Stimulated activated CD8-positive, alpha-beta memory T cell treated with anti-CD3 and anti-CD28 coated beads, Interleukin-4, amount 100 ng/mL, for 1 hour (primary cell): Measurements from ENCODE around the gene TEDC2.

Source experiments
- DNase-seq, 2 donors: peaks; one replicate each; pipeline ENCODE4 v3.0.0-alpha.2; 2020; ENCODE audit warnings: low read depth in 2 of 2, low spot score in 1 of 2

Gene TEDC2

DNA sequence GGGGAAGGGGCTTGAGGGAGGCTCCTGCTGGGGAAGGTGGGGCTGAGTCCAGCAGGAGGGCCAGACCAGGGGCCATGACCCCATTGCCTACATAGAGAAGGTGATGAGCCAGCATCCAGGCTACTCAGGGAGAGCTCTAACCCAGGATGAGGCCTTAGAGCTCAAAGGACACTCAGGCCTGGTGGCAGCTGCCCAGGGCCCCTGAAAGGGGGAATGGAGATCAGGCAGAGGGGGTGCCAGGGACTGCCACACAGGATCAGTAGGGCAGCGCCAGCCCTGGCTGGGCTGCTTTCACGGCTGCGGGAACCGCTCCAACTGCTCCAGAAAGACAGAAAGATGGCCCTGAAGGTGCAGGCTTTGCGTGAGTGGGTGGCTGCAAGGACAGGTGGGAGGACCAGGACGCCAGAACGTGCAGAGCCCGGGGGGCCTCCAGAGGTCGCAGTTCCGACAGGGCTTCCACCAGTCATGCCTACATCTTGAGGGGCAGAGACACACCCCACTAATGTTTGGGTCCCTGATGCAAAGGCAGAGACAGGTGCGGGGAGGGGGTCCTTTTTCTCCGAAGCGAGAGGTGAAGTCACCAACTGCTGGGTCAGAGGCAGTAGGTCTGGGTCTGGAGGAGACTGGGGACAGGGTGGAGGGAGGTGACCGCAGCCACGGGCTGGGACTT, 53.0 kb downstream of the TEDC2 start:
- no peak for DNase-seq

DNA sequence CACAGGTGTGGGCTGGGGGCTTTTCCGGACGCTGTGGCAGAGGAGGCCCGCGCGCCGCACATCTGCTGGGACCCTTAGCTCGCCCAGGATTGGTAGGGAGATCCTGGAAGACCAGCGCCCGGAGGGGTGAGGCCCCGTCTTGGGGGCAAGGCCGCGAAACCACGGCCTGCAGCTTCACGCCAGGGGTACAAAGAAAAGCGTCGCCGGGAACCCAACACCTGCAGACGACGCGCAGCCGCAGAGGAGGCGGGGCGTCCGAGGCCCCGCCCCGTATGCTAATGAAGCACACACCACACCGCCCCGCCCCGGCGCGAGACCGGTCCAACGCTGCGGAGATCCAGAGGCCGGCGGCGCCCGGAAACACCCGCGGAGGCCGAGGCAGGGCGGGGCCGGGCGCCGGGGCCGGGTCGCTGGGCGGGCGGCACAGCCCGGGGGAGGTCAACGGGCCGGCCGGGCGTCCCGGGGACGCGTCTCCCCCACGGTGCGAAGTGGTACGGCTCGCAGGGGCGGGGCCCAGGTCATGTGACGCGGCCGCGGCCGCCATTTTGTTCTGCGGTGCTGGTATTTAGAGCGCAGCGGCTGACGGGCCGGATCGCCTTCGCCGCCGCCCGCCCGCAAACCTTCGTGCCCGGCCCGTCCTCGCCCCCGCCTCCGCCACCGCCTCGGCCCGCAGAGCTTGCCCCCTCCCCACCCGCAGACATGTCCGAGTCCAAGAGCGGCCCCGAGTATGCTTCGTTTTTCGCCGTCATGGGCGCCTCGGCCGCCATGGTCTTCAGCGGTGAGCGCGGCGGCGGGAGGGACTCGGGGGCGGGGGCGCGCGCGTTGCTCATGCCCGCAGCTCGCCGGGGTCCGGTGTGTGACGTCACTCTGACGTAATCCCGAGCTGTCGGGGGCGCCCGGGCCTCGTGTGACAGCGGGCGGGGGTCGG, 53.8 kb downstream of the TEDC2 start, which contains the start of gene ATP6V0C:
ATP6V0C (plus strand) TSS at position 548 of the 928 bp plus-strand sequence; CDS start at position 700, 152 bp downstream.
- DNase-seq, result peak; percentile 84 to 86
